GM18508 (cell line): Measurements from ENCODE around the gene HCST.
A peak's percentile ranks its signal among the peaks of the same experiment; 100 is the strongest.
"Not testable (repeated sequence)": the region's sequence is repeated elsewhere in the genome, so short reads cannot be mapped to it uniquely, and the experiment has no call there.

Experiments used
- ATAC-seq: cut with Tn5 transposase; IDR thresholded peaks from one replicate; pipeline ENCODE4 v1.9.1; 2021; ENCODE audit warnings: moderate number of reproducible peaks; ENCODE audit not compliant: insufficient read depth, unreplicated experiment

Gene HCST

GRCh38 chr19:35903550-35904179 lies 1.3 kb downstream of the HCST start:
- no peak for ATAC-seq

GRCh38 chr19:35904311-35905068 lies 2.2 kb downstream of the HCST start:
- ATAC-seq = no peak

GRCh38 chr19:35905178-35905727 lies 2.9 kb downstream of the HCST start:
- ATAC-seq = no peak

DNA sequence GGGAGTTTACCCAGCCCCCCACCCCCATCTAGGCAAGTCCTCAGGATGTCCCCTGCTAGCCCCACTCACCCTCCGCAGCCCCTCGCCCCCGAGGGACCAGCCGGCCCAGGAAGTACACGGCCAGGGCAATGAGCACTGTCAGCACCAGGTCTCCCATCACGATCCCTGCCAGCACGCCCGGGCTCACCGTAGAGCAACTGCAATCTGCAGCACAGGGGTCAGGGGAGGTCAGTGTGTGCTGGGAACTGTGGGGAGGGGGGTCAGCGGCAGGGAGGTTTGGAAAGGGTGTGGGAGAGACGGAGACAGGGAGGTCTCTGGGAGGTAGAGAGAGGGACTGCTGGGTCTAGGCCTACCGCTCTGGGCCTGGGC lies 5.0 kb downstream of the HCST start:
- ATAC-seq = no peak

- no peak for ATAC-seq
Observed at GRCh38 chr19:35908010-35908441, 5.7 kb downstream of the HCST start, which contains the start of gene TYROBP. Gene TYROBP, minus strand, starts transcription at chr19:35908295. Its CDS starts 67 bp downstream, at chr19:35908228.

DNA sequence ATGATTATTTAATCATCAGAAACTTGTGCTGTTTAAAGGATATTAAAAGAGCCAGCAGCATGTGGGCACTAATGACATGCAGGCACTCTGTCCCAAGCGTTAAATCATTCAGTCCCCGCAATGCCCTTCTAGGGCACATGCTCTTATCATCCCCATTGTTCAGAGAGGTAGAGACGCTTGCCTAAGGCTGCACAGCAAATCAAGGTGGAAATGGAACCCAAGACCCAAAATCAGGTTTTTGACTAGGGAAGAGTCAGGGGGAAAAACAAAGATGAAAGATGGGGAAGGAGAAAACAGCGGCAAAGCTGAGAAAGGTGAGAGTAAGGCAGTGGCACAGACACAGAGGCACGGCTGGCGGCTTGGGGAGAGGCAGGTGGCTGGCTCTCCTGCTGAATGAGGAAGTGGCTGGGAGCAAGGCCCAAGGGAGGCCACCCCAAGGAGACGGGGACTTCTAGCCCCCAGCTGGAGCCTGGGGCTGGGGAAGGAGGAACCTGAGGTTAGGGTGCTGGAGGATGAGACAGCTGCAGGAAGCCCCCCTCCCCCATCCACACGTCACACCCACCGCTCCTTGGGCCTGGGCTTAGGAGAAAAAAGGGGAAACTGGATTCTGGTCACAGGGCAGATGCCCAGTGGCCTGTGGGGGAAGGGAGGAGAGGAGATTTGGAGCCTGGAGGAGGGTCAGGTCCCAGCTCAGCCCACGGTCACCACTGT lies 6.8 kb downstream of the HCST start:
- no peak for ATAC-seq

GRCh38 chr19:35909684-35910035 lies 7.3 kb downstream of the HCST start:
- ATAC-seq = no peak

DNA sequence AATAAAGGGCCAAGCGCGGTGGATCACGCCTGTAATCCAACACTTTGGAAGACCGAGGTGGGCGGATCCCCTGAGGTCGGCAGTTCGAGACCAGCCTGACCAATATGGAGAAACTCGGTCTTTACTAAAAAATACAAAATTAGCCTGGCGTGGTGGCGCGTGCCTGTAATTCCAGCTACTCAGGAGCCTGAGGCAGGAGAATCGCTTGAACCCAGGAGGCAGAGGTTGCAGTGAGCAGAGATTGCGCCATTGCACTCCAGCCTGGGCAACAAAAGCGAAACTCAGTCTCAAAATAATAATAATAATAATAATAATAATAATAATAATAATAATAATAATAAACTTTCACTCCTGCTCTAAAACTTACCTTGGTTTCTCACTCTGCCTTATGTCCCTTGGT lies 8.0 kb downstream of the HCST start:
- ATAC-seq = not testable (repeated sequence)

GRCh38 chr19:35911173-35911572 lies 8.8 kb downstream of the HCST start:
- no peak for ATAC-seq

DNA sequence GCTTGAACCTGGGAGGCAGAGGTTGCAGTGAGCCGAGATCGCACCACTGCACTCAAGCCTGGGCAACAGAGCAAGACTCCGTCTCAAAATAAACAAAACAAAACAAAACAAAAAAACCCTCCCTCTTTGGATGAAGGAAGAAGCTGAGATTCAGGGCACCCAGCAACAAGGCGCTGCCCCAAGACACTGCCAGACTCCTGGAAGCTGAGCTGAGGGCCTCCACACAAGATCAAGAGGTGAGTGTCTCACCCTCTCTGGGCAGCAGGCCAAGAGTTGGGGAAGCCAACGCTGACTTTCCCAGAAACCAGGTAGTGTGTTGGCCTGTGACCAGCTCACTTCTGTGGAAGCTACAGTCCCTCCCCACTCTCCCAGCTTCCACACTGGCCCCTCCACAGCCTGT lies 9.5 kb downstream of the HCST start:
- no peak for ATAC-seq

- ATAC-seq = no peak
Observed at GRCh38 chr19:35913589-35913988, 11.3 kb downstream of the HCST start.

DNA sequence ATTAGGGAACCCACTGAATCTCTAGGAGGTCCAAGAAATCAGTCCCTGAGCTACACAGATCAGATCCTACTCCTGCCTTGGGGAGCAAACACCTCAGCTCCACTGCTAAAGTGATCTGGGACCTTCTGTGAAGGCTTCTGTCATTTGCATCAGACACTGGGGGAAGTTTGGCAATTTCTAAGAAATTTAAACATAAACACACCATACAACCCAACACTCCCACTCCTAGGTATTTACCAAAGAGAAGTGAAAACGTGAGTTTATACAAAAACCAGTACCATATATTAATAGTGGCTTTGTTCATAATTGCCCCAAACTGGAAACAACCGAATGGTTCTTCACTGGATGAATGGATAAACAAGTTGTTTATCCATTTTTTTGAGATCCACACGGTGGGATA lies 13.1 kb downstream of the HCST start:
- no peak for ATAC-seq

- no peak for ATAC-seq
Observed at GRCh38 chr19:35919306-35919705, 17.0 kb downstream of the HCST start.

GRCh38 chr19:35921012-35921411 lies 18.7 kb downstream of the HCST start:
- ATAC-seq = no peak

GRCh38 chr19:35925501-35925900 lies 23.2 kb downstream of the HCST start:
- no peak for ATAC-seq

DNA sequence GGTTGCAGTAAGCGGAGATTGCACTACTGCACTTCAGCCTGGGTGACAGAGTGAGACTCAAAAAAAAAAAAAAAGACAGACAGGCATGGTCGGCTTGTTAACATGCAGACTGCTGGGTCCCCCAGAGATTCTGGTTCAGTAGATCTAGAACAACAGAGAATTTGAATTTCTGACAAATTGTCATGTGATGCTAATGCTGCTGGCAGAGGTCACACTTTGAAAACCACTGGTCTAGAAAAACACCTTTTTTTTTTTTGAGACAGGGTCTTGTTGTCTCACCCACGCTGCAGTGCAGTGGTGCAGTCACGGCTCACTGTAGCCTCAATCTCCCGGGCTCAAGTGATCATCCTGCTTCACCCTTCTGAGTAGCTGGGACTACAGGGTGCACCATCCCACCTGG lies 26.2 kb downstream of the HCST start:
- ATAC-seq = no peak

- no peak for ATAC-seq
Observed at GRCh38 chr19:35929876-35930275, 27.5 kb downstream of the HCST start.

- ATAC-seq = peak; percentile 71
Observed at GRCh38 chr19:35931161-35931873, 29.0 kb downstream of the HCST start.

- no peak for ATAC-seq
Observed at GRCh38 chr19:35931874-35932202, 29.5 kb downstream of the HCST start.

DNA sequence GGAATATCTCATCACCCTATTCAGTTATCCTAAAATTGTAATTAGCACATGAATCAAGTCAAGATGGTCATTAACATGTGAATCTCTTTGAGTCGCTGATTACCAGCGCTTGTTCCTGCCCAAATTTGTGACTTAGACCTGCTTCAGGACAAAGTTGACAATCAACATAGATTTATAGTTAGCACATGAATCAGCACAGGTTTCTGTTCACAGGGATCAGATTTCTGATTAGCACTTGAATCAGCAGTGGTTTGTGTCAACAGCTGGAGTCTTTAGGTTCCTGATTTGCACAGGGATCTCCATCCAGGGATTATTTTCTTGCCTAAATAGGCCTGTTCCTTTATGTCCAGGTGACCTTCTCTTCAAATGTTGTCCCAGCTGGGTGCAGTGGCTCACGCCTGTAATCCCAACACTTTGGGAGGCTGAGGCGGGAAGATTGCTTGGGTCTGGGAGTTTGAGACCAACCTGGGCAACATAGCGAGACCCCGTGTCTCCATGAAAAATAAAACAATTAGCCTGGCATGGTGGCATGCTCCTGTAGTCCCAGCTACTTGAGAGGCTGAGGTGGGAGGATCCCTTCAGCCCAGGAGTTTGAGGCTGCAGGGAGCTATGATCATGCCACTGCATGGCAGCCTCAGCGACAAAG lies 30.1 kb downstream of the HCST start:
- no peak for ATAC-seq
